ENCODE results near the gene ZNF500. TPM values are rescaled to one million over a fixed set of nuclear protein-coding genes. Genes with fewer than 3 reads are reported as not detected.

The ZNF500 gene
- total and polyA plus RNA-seq, 2 donors (not counting 1 experiment from before 2014, with no cell fraction given) = 12.0 to 26.5 TPM

- no peaks in the 10 kb centered on the region for H3K79me2 ChIP-seq (ENCODE audit: control insufficient read depth, insufficient read depth, low read length)
- ChIA-PET CTCF (interaction anchor here (0.6 kb wide), 2 partner anchors 248 to 497 kb away, joined by 3 read pairs; no protein-coding TSS in a partner anchor), POLR2A (no interaction called here)
- 100% methylated on average over 7 of the region's 8 CpGs for WGBS (ENCODE audit: insufficient coverage)
- H2AFZ ChIP-seq (ENCODE audit: insufficient read depth, low read depth, low read length, poor library complexity, severe bottlenecking) = no peak overlapping the region
- H3K9me3 ChIP-seq (ENCODE audit: control extremely low read depth in 1 of 3, control insufficient read depth in 2 of 3, insufficient read depth in 1 of 3, low read length in 2 of 3) = no peaks in the 10 kb centered on the region
- TF ChIP-seq, protein P1, sequence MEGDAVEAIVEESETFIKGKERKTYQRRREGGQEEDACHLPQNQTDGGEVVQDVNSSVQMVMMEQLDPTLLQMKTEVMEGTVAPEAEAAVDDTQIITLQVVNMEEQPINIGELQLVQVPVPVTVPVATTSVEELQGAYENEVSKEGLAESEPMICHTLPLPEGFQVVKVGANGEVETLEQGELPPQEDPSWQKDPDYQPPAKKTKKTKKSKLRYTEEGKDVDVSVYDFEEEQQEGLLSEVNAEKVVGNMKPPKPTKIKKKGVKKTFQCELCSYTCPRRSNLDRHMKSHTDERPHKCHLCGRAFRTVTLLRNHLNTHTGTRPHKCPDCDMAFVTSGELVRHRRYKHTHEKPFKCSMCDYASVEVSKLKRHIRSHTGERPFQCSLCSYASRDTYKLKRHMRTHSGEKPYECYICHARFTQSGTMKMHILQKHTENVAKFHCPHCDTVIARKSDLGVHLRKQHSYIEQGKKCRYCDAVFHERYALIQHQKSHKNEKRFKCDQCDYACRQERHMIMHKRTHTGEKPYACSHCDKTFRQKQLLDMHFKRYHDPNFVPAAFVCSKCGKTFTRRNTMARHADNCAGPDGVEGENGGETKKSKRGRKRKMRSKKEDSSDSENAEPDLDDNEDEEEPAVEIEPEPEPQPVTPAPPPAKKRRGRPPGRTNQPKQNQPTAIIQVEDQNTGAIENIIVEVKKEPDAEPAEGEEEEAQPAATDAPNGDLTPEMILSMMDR (IDR thresholded peaks at IDR 0.05) = no peak
- no peak for TF ChIP-seq EZH2 (IDR thresholded peaks at IDR 0.05; ENCODE audit: borderline replicate concordance, insufficient read depth, low read depth, low read length, poor library complexity, severe bottlenecking)
- no peak overlapping the region for H3K4me2 ChIP-seq (replicated peaks; ENCODE audit: low read depth, low read length, poor library complexity, severe bottlenecking)
- no peaks in the 10 kb centered on the region for H3K4me1 ChIP-seq (ENCODE audit: control insufficient read depth in 2 of 2, insufficient read depth in 2 of 2, low read length in 2 of 2)
- Mint-ChIP-seq H3K27me3 (no peaks in the 10 kb centered on the region), H3K4me3 (no peak overlapping the region), H3K27ac (no peak overlapping the region), H3K9me3 (ENCODE audit: insufficient read depth) (no peaks in the 10 kb centered on the region), H3K4me1 (peaks cover 1% of the 10 kb centered on the region)
- ATAC-seq (ENCODE audit: low read depth) (no peak), DNase-seq (no peak)
- H3K27me3 ChIP-seq (replicated peaks in 1 of 4; ENCODE audit: control extremely low read depth in 1 of 4, control insufficient read depth in 3 of 4, insufficient read depth in 4 of 4, low read length in 3 of 4) = peaks cover 0 to 6% (median 0%) of the 10 kb centered on the region in 4 experiments
- no peaks in the 10 kb centered on the region for H4K20me1 ChIP-seq (ENCODE audit: control insufficient read depth, insufficient read depth, low read length, poor library complexity, severe bottlenecking)
- H3K4me3 ChIP-seq (ENCODE audit: control extremely low read depth in 1 of 5, extremely low read depth in 1 of 5, insufficient read depth in 1 of 5, low read depth in 2 of 5, low read length in 4 of 5) = no peak overlapping the region
- no peak overlapping the region for H3K27ac ChIP-seq (ENCODE audit: low read length in 2 of 2)
- intact Hi-C loops (cut with micrococcal nuclease) = no loop called here
- no peaks in the 10 kb centered on the region for H3K36me3 ChIP-seq (replicated peaks in 1 of 2; ENCODE audit: control extremely low read depth in 1 of 2, control insufficient read depth in 1 of 2, extremely low read depth in 1 of 2, insufficient read depth in 2 of 2, low read length in 1 of 2)
- H3K9ac ChIP-seq (ENCODE audit: low read length) = no peak overlapping the region
These were observed 20.1 kb upstream of the ZNF500 start for GRCh38 chr16:4787068-4787467.

GRCh38 chr16:4785758-4786433, 18.9 kb upstream of the ZNF500 start:
- H3K9me3 Mint-ChIP-seq (ENCODE audit: insufficient read depth) = no peaks in the 10 kb centered on the region
- CTCF ChIA-PET = no interaction called here
- no peak for ATAC-seq (ENCODE audit: low read depth)

More at GRCh38 chr16:4785758-4786433, 18.9 kb upstream of the ZNF500 start:
- H3K4me3 ChIP-seq (ENCODE audit: control extremely low read depth in 1 of 5, extremely low read depth in 1 of 5, insufficient read depth in 1 of 5, low read depth in 2 of 5, low read length in 4 of 5) = no peak overlapping the region
- POLR2A ChIA-PET = interaction anchor here (0.6 to 0.7 kb wide), 3 partner anchors 85 to 298 kb away, joined by 3 to 12 read pairs (median 7); no protein-coding TSS in a partner anchor
- intact Hi-C loops (cut with micrococcal nuclease) = no loop called here
- 93% methylated on average over 8 of the region's 23 CpGs for WGBS (ENCODE audit: insufficient coverage)
- Mint-ChIP-seq H3K4me3 (no peak overlapping the region), H3K27ac (no peak overlapping the region), H3K4me1 (peaks cover 1% of the 10 kb centered on the region), H3K27me3 (no peaks in the 10 kb centered on the region)
- H3K79me2 ChIP-seq (ENCODE audit: control insufficient read depth, insufficient read depth, low read length) = no peaks in the 10 kb centered on the region
- no peak overlapping the region for H3K27ac ChIP-seq (ENCODE audit: low read length in 2 of 2)
- no peaks in the 10 kb centered on the region for H3K36me3 ChIP-seq (replicated peaks in 1 of 2; ENCODE audit: control extremely low read depth in 1 of 2, control insufficient read depth in 1 of 2, extremely low read depth in 1 of 2, insufficient read depth in 2 of 2, low read length in 1 of 2)
- H2AFZ ChIP-seq (ENCODE audit: insufficient read depth, low read depth, low read length, poor library complexity, severe bottlenecking) = no peak overlapping the region
- H4K20me1 ChIP-seq (ENCODE audit: control insufficient read depth, insufficient read depth, low read length, poor library complexity, severe bottlenecking) = no peaks in the 10 kb centered on the region
- H3K27me3 ChIP-seq (replicated peaks in 1 of 4; ENCODE audit: control extremely low read depth in 1 of 4, control insufficient read depth in 3 of 4, insufficient read depth in 4 of 4, low read length in 3 of 4) = peaks cover 0 to 3% (median 0%) of the 10 kb centered on the region in 4 experiments
- DNase-seq = no peak
- H3K4me1 ChIP-seq (ENCODE audit: control insufficient read depth in 2 of 2, insufficient read depth in 2 of 2, low read length in 2 of 2) = no peaks in the 10 kb centered on the region
- H3K9me3 ChIP-seq (ENCODE audit: control extremely low read depth in 1 of 3, control insufficient read depth in 2 of 3, insufficient read depth in 1 of 3, low read length in 2 of 3) = no peaks in the 10 kb centered on the region
- no peak overlapping the region for H3K9ac ChIP-seq (ENCODE audit: low read length)
- TF ChIP-seq, protein P1 (IDR thresholded peaks at IDR 0.05) = no peak
- TF ChIP-seq EZH2 (IDR thresholded peaks at IDR 0.05; ENCODE audit: borderline replicate concordance, insufficient read depth, low read depth, low read length, poor library complexity, severe bottlenecking) = no peak
- no peak overlapping the region for H3K4me2 ChIP-seq (replicated peaks; ENCODE audit: low read depth, low read length, poor library complexity, severe bottlenecking)

Data from B cell (primary cell).